K562 (cell line): ENCODE measurements around the gene RPS8. TPM values are rescaled to one million over a fixed set of nuclear protein-coding genes. Genes with fewer than 3 reads are reported as not detected.

Experiments used
- EHMT2 ChIP-seq: fragments of 450-650 bp; IDR thresholded peaks from 2 replicates; pipeline ENCODE4 v1.6.1; 2018; ENCODE audit warnings: antibody characterized with exemption
- GATAD2A ChIP-seq: fragments of 450-650 bp; IDR thresholded peaks from 2 replicates; pipeline ENCODE4 v1.6.1; 2017
- GTF2A2 ChIP-seq: IDR thresholded peaks from 2 replicates; pipeline ENCODE4 v1.6.1; 2016; ENCODE audit warnings: mild to moderate bottlenecking, missing genetic modification characterization, missing compliant biosample characterization
- HNRNPK ChIP-seq: fragments of 200-400 bp; formaldehyde crosslinking; IDR thresholded peaks from one replicate; pipeline ENCODE4 v1.6.1; 2018; ENCODE audit warnings: mild to moderate bottlenecking, low read depth, low read length; ENCODE audit not compliant: poor library complexity, severe bottlenecking
- NR2C1 ChIP-seq, 2 experiments: fragments of 450-650 bp; IDR thresholded peaks; 2 replicates each; pipeline ENCODE4 v1.6.1; 2017; ENCODE audit warnings: mild to moderate bottlenecking in 2 of 2, antibody characterized with exemption in 1 of 2, inconsistent platforms in 1 of 2, missing compliant biosample characterization in 1 of 2, missing genetic modification characterization in 1 of 2
- NR4A1 ChIP-seq, 2 experiments: fragments of 250-450 bp in 1 of 2; fragments of 450-650 bp in 1 of 2; sonication (Bioruptor Pico) in 1 of 2; IDR thresholded peaks; 2 replicates each; pipeline versions ENCODE4 v1.4.0 to v1.6.1; 2016 to 2020; ENCODE audit warnings: mild to moderate bottlenecking in 2 of 2, missing compliant biosample characterization in 1 of 2, missing genetic modification characterization in 1 of 2, moderate library complexity in 1 of 2
- POLR2A ChIP-seq: fragments of 450-650 bp; conservative IDR thresholded peaks from 2 replicates; pipeline ENCODE4 v1.6.1; 2016
- POLR2H ChIP-seq: IDR thresholded peaks from 2 replicates; pipeline ENCODE4 v1.6.1; 2016; ENCODE audit warnings: missing genetic modification characterization, low read depth, mild to moderate bottlenecking, control low read depth, missing compliant biosample characterization, moderate library complexity
- SIX5 ChIP-seq, 2 experiments: IDR thresholded peaks; 2 replicates each; pipeline ENCODE4 v1.6.1; 2011; ENCODE audit warnings: low read length in 2 of 2, borderline replicate concordance in 1 of 2, low read depth in 1 of 2, mild to moderate bottlenecking in 1 of 2, moderate library complexity in 1 of 2; ENCODE audit not compliant: insufficient read depth in 1 of 2
- SMARCA5 ChIP-seq: fragments of 450-650 bp; IDR thresholded peaks from 2 replicates; pipeline ENCODE4 v1.6.1; 2016
- ZNF589 ChIP-seq: fragments of 200-800 bp; sonication (Bioruptor generic); IDR thresholded peaks from 2 replicates; pipeline ENCODE4 v1.6.1; 2016; ENCODE audit warnings: low read depth, missing genetic modification characterization, missing compliant biosample characterization
- polyA plus RNA-seq, 8 experiments: library from polyadenylated mRNA; depleted of rRNA in 4 of 8; stranded (reverse) in 5 of 8; unstranded in 3 of 8; fragments of >200 nt; fragmentation: Nextera tagmentation in 2 of 8; fragmentation: Illumina TruSeq in 1 of 8; extraction: Ambion mirVana in 2 of 8; extraction: Trizol in 1 of 8; gene quantifications; 2 replicates each; pipeline versions ENCODE4 v1.2.1 to v1.2.3, GENCODE V29; 2011 to 2014; ENCODE audit warnings: inconsistent platforms in 1 of 8, missing spikeins in 1 of 8
- total RNA-seq, 7 experiments: library from RNA; depleted of rRNA in 6 of 7; stranded (reverse); fragments of >200 nt in 6 of 7; fragmentation: Illumina TruSeq in 2 of 7; extraction: Trizol in 2 of 7; gene quantifications; 2 replicates each; pipeline versions ENCODE4 v1.2.1 to v1.2.3, GENCODE V29; 2011 to 2021; ENCODE audit warnings: low replicate concordance in 1 of 7
- TF ChIP-seq, protein P1 (sequence below): fragments of 450-650 bp; IDR thresholded peaks from 2 replicates; pipeline ENCODE4 v1.6.1; 2016; ENCODE audit warnings: low read depth, mild to moderate bottlenecking, moderate library complexity
- TF ChIP-seq, protein P2 (sequence below): fragments of 450-650 bp; formaldehyde crosslinking; IDR thresholded peaks from 2 replicates; pipeline ENCODE4 v1.4.0; 2022; ENCODE audit warnings: missing genetic modification characterization
- TF ChIP-seq, protein P3 (sequence below): IDR thresholded peaks from 2 replicates; pipeline ENCODE4 v1.6.1; 2016; ENCODE audit warnings: missing genetic modification characterization, missing compliant biosample characterization
- TF ChIP-seq, protein P4 (sequence below): sonication (generic); formaldehyde crosslinking; IDR thresholded peaks from 2 replicates; pipeline ENCODE4 v1.8.0; 2022; ENCODE audit warnings: mild to moderate bottlenecking, missing genetic modification reagents
- TF ChIP-seq, protein P5 (sequence below): fragments of 450-650 bp; IDR thresholded peaks from 2 replicates; pipeline ENCODE4 v1.6.1; 2017; ENCODE audit warnings: antibody characterized with exemption
- TF ChIP-seq, protein P6 (sequence below): fragments of 250-450 bp; sonication (Bioruptor Pico); IDR thresholded peaks from 2 replicates; pipeline ENCODE4 v1.5.0; 2022; ENCODE audit warnings: mild to moderate bottlenecking

RPS8 gene
- total and polyA plus RNA-seq, 9 of the 15 experiments (the other 6 are each of a cell fraction or from before 2014, with no cell fraction given) = 2,431 to 4,168 (median 3,109) TPM

DNA sequence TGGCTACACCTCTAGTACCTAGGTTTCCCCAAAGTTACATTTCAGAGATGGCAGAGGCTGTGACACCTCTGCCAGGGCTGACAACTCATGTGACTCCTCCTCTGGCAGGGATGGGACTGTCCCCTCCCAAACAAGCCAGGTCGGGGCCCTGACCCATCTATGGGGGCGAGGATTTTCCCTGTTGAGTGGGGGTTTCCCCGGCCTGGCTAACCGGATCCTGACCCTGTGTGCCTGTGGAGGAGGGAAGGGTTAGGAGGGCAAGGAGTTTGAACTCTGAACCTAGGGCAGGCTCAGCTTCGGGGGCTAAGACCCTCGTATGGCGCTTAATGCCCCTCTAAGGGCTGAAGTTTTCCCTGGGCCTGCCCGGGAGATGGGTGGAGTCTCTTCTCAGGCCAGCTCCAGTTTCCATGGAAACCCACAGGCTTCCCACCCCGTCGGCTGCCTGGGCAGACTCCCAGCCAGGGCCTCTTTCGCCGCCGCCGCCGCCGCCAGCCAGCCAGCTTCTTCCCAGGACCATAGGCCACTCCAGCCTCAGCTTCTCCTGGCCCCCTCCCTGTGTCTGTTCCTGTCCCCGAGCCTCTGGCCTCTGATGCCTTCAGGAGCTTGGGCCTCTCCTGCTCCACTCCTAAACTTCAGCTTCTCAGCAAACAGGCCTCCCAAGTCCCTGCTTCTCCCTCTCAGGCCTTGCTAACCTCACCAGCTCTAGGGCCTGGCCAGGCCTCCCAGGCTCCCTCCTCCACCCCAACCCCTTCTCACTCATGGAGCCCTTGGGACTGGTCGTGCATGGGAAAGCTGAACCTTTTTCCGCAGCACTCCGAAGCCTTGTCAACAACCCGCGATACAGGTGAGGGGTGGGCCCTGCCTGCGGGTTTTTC, 33.0 kb downstream of the RPS8 start, which contains the start of gene BTBD19 (continued):
- TF ChIP-seq NR4A1 (CRISPR knock-in tag; IDR thresholded peaks at IDR 0.05) = peak; percentile 96
- peak; percentile 85; the same call in 1 of the 2 replicates for TF ChIP-seq NR4A1 (tag; IDR thresholded peaks at IDR 0.05)
- TF ChIP-seq SMARCA5 = peak; percentile 82
- TF ChIP-seq GTF2A2 (tag) = peak; percentile 68; the same call in 1 of the 2 replicates
- TF ChIP-seq, protein P1, sequence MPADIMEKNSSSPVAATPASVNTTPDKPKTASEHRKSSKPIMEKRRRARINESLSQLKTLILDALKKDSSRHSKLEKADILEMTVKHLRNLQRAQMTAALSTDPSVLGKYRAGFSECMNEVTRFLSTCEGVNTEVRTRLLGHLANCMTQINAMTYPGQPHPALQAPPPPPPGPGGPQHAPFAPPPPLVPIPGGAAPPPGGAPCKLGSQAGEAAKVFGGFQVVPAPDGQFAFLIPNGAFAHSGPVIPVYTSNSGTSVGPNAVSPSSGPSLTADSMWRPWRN = 0 out of 2 replicates have a peak, but pooled peaks have one; percentile 3
- TF ChIP-seq ZNF589 (CRISPR knock-in tag) = no peak
- TF ChIP-seq HNRNPK = no peak
- TF ChIP-seq POLR2H (tag) = no peak
- TF ChIP-seq NR2C1 (IDR thresholded peaks at IDR 0.05) = peak; percentile 75
- peak; percentile 80; the same call in 1 of the 2 replicates for TF ChIP-seq NR2C1 (tag; IDR thresholded peaks at IDR 0.05)
- TF ChIP-seq, protein P2, sequence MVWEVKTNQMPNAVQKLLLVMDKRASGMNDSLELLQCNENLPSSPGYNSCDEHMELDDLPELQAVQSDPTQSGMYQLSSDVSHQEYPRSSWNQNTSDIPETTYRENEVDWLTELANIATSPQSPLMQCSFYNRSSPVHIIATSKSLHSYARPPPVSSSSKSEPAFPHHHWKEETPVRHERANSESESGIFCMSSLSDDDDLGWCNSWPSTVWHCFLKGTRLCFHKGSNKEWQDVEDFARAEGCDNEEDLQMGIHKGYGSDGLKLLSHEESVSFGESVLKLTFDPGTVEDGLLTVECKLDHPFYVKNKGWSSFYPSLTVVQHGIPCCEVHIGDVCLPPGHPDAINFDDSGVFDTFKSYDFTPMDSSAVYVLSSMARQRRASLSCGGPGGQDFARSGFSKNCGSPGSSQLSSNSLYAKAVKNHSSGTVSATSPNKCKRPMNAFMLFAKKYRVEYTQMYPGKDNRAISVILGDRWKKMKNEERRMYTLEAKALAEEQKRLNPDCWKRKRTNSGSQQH = 0 out of 2 replicates have a peak, but pooled peaks have one; percentile 6
- TF ChIP-seq, protein P3, sequence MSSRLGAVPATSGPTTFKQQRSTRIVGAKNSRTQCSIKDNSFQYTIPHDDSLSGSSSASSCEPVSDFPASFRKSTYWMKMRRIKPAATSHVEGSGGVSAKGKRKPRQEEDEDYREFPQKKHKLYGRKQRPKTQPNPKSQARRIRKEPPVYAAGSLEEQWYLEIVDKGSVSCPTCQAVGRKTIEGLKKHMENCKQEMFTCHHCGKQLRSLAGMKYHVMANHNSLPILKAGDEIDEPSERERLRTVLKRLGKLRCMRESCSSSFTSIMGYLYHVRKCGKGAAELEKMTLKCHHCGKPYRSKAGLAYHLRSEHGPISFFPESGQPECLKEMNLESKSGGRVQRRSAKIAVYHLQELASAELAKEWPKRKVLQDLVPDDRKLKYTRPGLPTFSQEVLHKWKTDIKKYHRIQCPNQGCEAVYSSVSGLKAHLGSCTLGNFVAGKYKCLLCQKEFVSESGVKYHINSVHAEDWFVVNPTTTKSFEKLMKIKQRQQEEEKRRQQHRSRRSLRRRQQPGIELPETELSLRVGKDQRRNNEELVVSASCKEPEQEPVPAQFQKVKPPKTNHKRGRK (tag) = no peak
- TF ChIP-seq POLR2A = no peak
- TF ChIP-seq, protein P4, sequence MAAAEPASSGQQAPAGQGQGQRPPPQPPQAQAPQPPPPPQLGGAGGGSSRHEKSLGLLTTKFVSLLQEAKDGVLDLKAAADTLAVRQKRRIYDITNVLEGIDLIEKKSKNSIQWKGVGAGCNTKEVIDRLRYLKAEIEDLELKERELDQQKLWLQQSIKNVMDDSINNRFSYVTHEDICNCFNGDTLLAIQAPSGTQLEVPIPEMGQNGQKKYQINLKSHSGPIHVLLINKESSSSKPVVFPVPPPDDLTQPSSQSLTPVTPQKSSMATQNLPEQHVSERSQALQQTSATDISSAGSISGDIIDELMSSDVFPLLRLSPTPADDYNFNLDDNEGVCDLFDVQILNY = no peak
- TF ChIP-seq, protein P5, sequence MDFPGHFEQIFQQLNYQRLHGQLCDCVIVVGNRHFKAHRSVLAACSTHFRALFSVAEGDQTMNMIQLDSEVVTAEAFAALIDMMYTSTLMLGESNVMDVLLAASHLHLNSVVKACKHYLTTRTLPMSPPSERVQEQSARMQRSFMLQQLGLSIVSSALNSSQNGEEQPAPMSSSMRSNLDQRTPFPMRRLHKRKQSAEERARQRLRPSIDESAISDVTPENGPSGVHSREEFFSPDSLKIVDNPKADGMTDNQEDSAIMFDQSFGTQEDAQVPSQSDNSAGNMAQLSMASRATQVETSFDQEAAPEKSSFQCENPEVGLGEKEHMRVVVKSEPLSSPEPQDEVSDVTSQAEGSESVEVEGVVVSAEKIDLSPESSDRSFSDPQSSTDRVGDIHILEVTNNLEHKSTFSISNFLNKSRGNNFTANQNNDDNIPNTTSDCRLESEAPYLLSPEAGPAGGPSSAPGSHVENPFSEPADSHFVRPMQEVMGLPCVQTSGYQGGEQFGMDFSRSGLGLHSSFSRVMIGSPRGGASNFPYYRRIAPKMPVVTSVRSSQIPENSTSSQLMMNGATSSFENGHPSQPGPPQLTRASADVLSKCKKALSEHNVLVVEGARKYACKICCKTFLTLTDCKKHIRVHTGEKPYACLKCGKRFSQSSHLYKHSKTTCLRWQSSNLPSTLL = no peak
- TF ChIP-seq EHMT2 = no peak
- TF ChIP-seq, protein P6, sequence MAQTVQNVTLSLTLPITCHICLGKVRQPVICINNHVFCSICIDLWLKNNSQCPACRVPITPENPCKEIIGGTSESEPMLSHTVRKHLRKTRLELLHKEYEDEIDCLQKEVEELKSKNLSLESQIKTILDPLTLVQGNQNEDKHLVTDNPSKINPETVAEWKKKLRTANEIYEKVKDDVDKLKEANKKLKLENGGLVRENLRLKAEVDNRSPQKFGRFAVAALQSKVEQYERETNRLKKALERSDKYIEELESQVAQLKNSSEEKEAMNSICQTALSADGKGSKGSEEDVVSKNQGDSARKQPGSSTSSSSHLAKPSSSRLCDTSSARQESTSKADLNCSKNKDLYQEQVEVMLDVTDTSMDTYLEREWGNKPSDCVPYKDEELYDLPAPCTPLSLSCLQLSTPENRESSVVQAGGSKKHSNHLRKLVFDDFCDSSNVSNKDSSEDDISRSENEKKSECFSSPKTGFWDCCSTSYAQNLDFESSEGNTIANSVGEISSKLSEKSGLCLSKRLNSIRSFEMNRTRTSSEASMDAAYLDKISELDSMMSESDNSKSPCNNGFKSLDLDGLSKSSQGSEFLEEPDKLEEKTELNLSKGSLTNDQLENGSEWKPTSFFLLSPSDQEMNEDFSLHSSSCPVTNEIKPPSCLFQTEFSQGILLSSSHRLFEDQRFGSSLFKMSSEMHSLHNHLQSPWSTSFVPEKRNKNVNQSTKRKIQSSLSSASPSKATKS (CRISPR knock-in tag) = no peak
- peak; percentile 62; the same call in 1 of the 2 replicates for TF ChIP-seq GATAD2A
- no peak for TF ChIP-seq SIX5 (IDR thresholded peaks at IDR 0.05; ENCODE audit: borderline replicate concordance in 1 of 2, insufficient read depth in 1 of 2, low read depth in 1 of 2, low read length in 2 of 2)
